Ishikawa (cell line): ENCODE data around the gene LINC00632.
A peak's percentile ranks its signal among the peaks of the same experiment; 100 is the strongest.

ENCODE experiments used
- CEBPB ChIP-seq: IDR thresholded peaks from 2 replicates; pipeline ENCODE4 v1.6.1; 2012
- CREB1 ChIP-seq: IDR thresholded peaks from 2 replicates; pipeline ENCODE4 v1.6.1; 2012; ENCODE audit warnings: low read depth
- EGR1 ChIP-seq: IDR thresholded peaks from 2 replicates; pipeline ENCODE4 v1.6.1; 2012
- EP300 ChIP-seq: IDR thresholded peaks from 2 replicates; pipeline ENCODE4 v1.6.1; 2012; ENCODE audit warnings: borderline replicate concordance
- FOXM1 ChIP-seq: IDR thresholded peaks from 2 replicates; pipeline ENCODE4 v1.6.1; 2012; ENCODE audit warnings: low read depth, borderline replicate concordance
- RAD21 ChIP-seq: IDR thresholded peaks from 2 replicates; pipeline ENCODE4 v1.6.1; 2012; ENCODE audit warnings: low read depth
- TAF1 ChIP-seq: IDR thresholded peaks from 2 replicates; pipeline ENCODE4 v1.6.1; 2012; ENCODE audit warnings: low read depth, mild to moderate bottlenecking
- TCF12 ChIP-seq: IDR thresholded peaks from 2 replicates; pipeline ENCODE4 v1.6.1; 2012; ENCODE audit warnings: low read depth
- TEAD4 ChIP-seq: IDR thresholded peaks from 2 replicates; pipeline ENCODE4 v1.6.1; 2012
- YY1 ChIP-seq: IDR thresholded peaks from 2 replicates; pipeline ENCODE4 v1.6.1; 2012; ENCODE audit warnings: low read depth
- TF ChIP-seq, protein P1 (sequence below): IDR thresholded peaks from 2 replicates; pipeline ENCODE4 v1.6.1; 2012; ENCODE audit warnings: low read depth, mild to moderate bottlenecking
- TF ChIP-seq, protein P2 (sequence below): IDR thresholded peaks from 2 replicates; pipeline ENCODE4 v1.6.1; 2012

DNA sequence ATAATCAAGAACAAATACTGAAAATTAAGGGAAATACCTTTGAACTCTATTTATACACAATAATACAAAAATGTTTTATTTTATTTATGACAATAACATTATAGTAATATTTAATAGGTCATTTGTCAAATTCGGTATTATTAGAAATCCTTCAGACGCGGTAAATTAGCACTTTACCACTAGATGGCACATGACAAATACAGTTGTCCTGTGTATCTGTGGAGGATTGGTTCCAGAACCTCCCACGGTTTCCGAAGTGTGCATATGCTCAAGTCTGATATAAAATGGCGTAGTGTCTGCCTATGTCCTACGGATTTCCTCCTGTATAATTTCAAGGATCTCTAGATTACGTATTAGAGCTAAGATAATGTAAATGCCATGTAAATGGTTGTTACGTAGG lies 8.1 kb upstream of the LINC00632 start:
- TF ChIP-seq CREB1 = no peak
- peak; percentile 25; the same call in 1 of the 2 replicates for TF ChIP-seq RAD21
- TF ChIP-seq, protein P1, sequence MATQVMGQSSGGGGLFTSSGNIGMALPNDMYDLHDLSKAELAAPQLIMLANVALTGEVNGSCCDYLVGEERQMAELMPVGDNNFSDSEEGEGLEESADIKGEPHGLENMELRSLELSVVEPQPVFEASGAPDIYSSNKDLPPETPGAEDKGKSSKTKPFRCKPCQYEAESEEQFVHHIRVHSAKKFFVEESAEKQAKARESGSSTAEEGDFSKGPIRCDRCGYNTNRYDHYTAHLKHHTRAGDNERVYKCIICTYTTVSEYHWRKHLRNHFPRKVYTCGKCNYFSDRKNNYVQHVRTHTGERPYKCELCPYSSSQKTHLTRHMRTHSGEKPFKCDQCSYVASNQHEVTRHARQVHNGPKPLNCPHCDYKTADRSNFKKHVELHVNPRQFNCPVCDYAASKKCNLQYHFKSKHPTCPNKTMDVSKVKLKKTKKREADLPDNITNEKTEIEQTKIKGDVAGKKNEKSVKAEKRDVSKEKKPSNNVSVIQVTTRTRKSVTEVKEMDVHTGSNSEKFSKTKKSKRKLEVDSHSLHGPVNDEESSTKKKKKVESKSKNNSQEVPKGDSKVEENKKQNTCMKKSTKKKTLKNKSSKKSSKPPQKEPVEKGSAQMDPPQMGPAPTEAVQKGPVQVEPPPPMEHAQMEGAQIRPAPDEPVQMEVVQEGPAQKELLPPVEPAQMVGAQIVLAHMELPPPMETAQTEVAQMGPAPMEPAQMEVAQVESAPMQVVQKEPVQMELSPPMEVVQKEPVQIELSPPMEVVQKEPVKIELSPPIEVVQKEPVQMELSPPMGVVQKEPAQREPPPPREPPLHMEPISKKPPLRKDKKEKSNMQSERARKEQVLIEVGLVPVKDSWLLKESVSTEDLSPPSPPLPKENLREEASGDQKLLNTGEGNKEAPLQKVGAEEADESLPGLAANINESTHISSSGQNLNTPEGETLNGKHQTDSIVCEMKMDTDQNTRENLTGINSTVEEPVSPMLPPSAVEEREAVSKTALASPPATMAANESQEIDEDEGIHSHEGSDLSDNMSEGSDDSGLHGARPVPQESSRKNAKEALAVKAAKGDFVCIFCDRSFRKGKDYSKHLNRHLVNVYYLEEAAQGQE = no peak
- TF ChIP-seq EP300 = no peak
- TF ChIP-seq TCF12 = no peak
- TF ChIP-seq TAF1 = no peak
- TF ChIP-seq YY1 = no peak
- TF ChIP-seq, protein P2, sequence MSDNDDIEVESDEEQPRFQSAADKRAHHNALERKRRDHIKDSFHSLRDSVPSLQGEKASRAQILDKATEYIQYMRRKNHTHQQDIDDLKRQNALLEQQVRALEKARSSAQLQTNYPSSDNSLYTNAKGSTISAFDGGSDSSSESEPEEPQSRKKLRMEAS = no peak
- no peak for TF ChIP-seq CEBPB
- TF ChIP-seq FOXM1 = no peak
- TF ChIP-seq TEAD4 = no peak
- TF ChIP-seq EGR1 = no peak
